K562 (cell line): Measurements from ENCODE around the gene NBEA. TPM values are rescaled to one million over a fixed set of nuclear protein-coding genes. Genes with fewer than 3 reads are reported as not detected.
A peak's percentile ranks its signal among the peaks of the same experiment; 100 is the strongest.

Source experiments
- ATAC-seq: fragments of 200-7000 bp; cut with Tn5 transposase; 3 replicates; pipeline ENCODE4 v1.9.1; 2020; ENCODE audit warnings: moderate library complexity
- BruUV-seq: library from RNA; stranded (reverse); fragments of 400-500 nt; replicated peaks from 2 replicates; lab custom pipeline; 2021; lab: Mats Ljungman, UMichigan
- CTCF ChIA-PET: fragments of 300-600 bp; formaldehyde crosslinking; extraction: SDS; loops from one replicate; lab custom pipeline; 2021; ENCODE audit warnings: low intra/inter-chr PET ratio; lab: Yijun Ruan, JAX
- POLR2A ChIA-PET: fragments of 300-600, 350-650 bp; sonication (Branson Sonifier 250); formaldehyde crosslinking; extraction: SDS; loops from one replicate; lab custom pipeline; 2021; ENCODE audit warnings: antibody characterized with exemption, inconsistent platforms; lab: Yijun Ruan, JAX
- DNase-seq, 4 experiments: peaks; one replicate each; pipeline versions ENCODE4 v3.0.0 to v3.0.0-alpha.2; 2011 to 2018; ENCODE audit warnings: low spot score in 3 of 4, mixed read lengths in 3 of 4; ENCODE audit errors: extremely low read depth in 1 of 4
- FAIRE-seq: peaks from 2 replicates; lab custom pipeline; 2011; peaks lifted over from hg19 to GRCh38; lab: Jason Lieb, UNC
- H2AFZ ChIP-seq: 2 replicates; pipeline ENCODE4 v1.6.0; 2011; ENCODE audit warnings: low read depth, low read length, control low read depth, inconsistent platforms
- H3K27ac ChIP-seq: fragments of 200-600 bp; 3 replicates; pipeline ENCODE4 v1.8.0; 2011; ENCODE audit warnings: low read depth, mild to moderate bottlenecking, control low read depth, inconsistent platforms, low read length, moderate library complexity, mixed read lengths; ENCODE audit errors: extremely low read depth
- H3K27me3 ChIP-seq, 2 experiments: fragments of 300-600 bp in 1 of 2; 2 replicates in 1 of 2; 3 replicates in 1 of 2; pipeline versions ENCODE4 v1.6.0 to v1.8.0; 2011; ENCODE audit warnings: inconsistent platforms in 2 of 2, low read length in 2 of 2, mild to moderate bottlenecking in 1 of 2, mixed read lengths in 1 of 2, moderate library complexity in 1 of 2; ENCODE audit not compliant: control insufficient read depth in 2 of 2, insufficient read depth in 2 of 2
- H3K36me3 ChIP-seq: fragments of 300-600 bp; 3 replicates; pipeline ENCODE4 v1.8.0; 2011; ENCODE audit warnings: mild to moderate bottlenecking, low read length, inconsistent platforms; ENCODE audit not compliant: control insufficient read depth, insufficient read depth
- H3K4me1 ChIP-seq, 2 experiments: fragments of 200-600 bp in 1 of 2; replicated peaks in 1 of 2; 2 replicates in 1 of 2; 3 replicates in 1 of 2; pipeline versions ENCODE4 v1.5.1 to v1.8.0; 2011; ENCODE audit warnings: inconsistent platforms in 2 of 2, low read length in 2 of 2, mild to moderate bottlenecking in 1 of 2, mixed read lengths in 1 of 2, moderate library complexity in 1 of 2; ENCODE audit not compliant: control insufficient read depth in 2 of 2, insufficient read depth in 2 of 2
- H3K4me2 ChIP-seq: 2 replicates; pipeline ENCODE4 v1.6.1; 2011; ENCODE audit warnings: low read length, control low read depth, inconsistent platforms, mixed read lengths; ENCODE audit not compliant: insufficient read depth
- H3K4me3 ChIP-seq: fragments of 200-600 bp; sonication (generic), shearing (Covaris generic); 2 replicates; pipeline ENCODE4 v1.5.1; 2016; ENCODE audit warnings: control low read depth, inconsistent platforms
- H3K79me2 ChIP-seq: fragments of 200-600 bp; 3 replicates; pipeline ENCODE4 v1.8.0; 2011; ENCODE audit warnings: low read length, inconsistent platforms; ENCODE audit not compliant: control insufficient read depth, insufficient read depth
- H3K9ac ChIP-seq, 2 experiments: 2 replicates each; pipeline versions ENCODE4 v1.6.0 to v1.6.1; 2011; ENCODE audit warnings: low read depth in 2 of 2, low read length in 2 of 2, control low read depth in 1 of 2, inconsistent platforms in 1 of 2, mild to moderate bottlenecking in 1 of 2, mixed read lengths in 1 of 2; ENCODE audit not compliant: insufficient read depth in 1 of 2
- H3K9me1 ChIP-seq: one replicate; pipeline ENCODE4 v1.6.0; 2011; ENCODE audit warnings: inconsistent platforms, mild to moderate bottlenecking, low read length, moderate library complexity; ENCODE audit not compliant: control insufficient read depth, insufficient read depth
- H3K9me3 ChIP-seq: replicated peaks from 2 replicates; pipeline ENCODE4 v1.5.1; 2011; ENCODE audit warnings: low read depth, low read length, inconsistent platforms; ENCODE audit not compliant: control insufficient read depth, insufficient read depth
- H4K20me1 ChIP-seq: replicated peaks from 2 replicates; pipeline ENCODE4 v1.6.1; 2011; ENCODE audit warnings: low read length, inconsistent platforms, mixed read lengths; ENCODE audit not compliant: control insufficient read depth, insufficient read depth
- BRD4 ChIP-seq: fragments of 200-600 bp; sonication (generic); IDR thresholded peaks from 2 replicates; pipeline ENCODE4 v1.6.1; 2017; ENCODE audit warnings: inconsistent platforms
- CEBPG ChIP-seq, 3 experiments: fragments of 200-800 bp in 1 of 3; sonication (Bioruptor generic) in 1 of 3; sonication (generic) in 1 of 3; formaldehyde crosslinking in 1 of 3; IDR thresholded peaks in 2 of 3; conservative IDR thresholded peaks in 1 of 3; 2 replicates each; pipeline versions ENCODE4 v1.6.1 to v1.8.0; 2016 to 2022; ENCODE audit warnings: missing compliant biosample characterization in 2 of 3, missing genetic modification characterization in 2 of 3, mild to moderate bottlenecking in 1 of 3, missing genetic modification reagents in 1 of 3
- CREB1 ChIP-seq, 2 experiments: sonication (generic) in 1 of 2; formaldehyde crosslinking in 1 of 2; IDR thresholded peaks; 2 replicates each; pipeline versions ENCODE4 v1.6.1 to v1.8.0; 2012 to 2022; ENCODE audit warnings: inconsistent platforms in 1 of 2, mild to moderate bottlenecking in 1 of 2, missing genetic modification reagents in 1 of 2, moderate library complexity in 1 of 2
- KLF16 ChIP-seq: IDR thresholded peaks from 2 replicates; pipeline ENCODE4 v1.6.1; 2016; ENCODE audit warnings: antibody characterized with exemption
- NCOA2 ChIP-seq, 2 experiments: fragments of 450-650 bp; IDR thresholded peaks; 2 replicates each; pipeline ENCODE4 v1.6.1; 2018; ENCODE audit warnings: mild to moderate bottlenecking in 2 of 2, moderate library complexity in 1 of 2; ENCODE audit not compliant: partially characterized antibody in 2 of 2
- POLR2H ChIP-seq: IDR thresholded peaks from 2 replicates; pipeline ENCODE4 v1.6.1; 2016; ENCODE audit warnings: missing genetic modification characterization, low read depth, mild to moderate bottlenecking, control low read depth, missing compliant biosample characterization, moderate library complexity
- ZFPM2 ChIP-seq: fragments of 250-450 bp; sonication (Bioruptor Pico); IDR thresholded peaks from 2 replicates; pipeline ENCODE4 v1.5.1; 2022; ENCODE audit warnings: mild to moderate bottlenecking
- ZNF41 ChIP-seq: fragments of 250-450 bp; sonication (Bioruptor Pico); conservative IDR thresholded peaks from 2 replicates; pipeline ENCODE4 v1.4.0; 2020; ENCODE audit warnings: mild to moderate bottlenecking
- WGBS: fragments of 100-300 bp; shearing (Covaris generic); methylation state at CpG from one replicate; pipeline ENCODE4 v1.1.6; 2016; ENCODE audit warnings: low coverage, mixed read lengths; ENCODE audit not compliant: insufficient coverage; ENCODE audit errors: missing lambda C conversion rate; 5-methylcytosine and 5-hydroxymethylcytosine counted together
- in situ Hi-C: fragments of 300-500 bp; cut with MboI; formaldehyde crosslinking; loops from 4 replicates; pipeline ENCODE4 v1.15.0; 2018; ENCODE audit warnings: inconsistent platforms, mixed read lengths
- intact Hi-C: fragments of 100-400 bp; cut with micrococcal nuclease; formaldehyde crosslinking; loops from 2 replicates; pipeline ENCODE4 v1.14.2; 2022
- polyA plus RNA-seq, 8 experiments: library from polyadenylated mRNA; depleted of rRNA in 4 of 8; stranded (reverse) in 5 of 8; unstranded in 3 of 8; fragments of >200 nt; fragmentation: Nextera tagmentation in 2 of 8; fragmentation: Illumina TruSeq in 1 of 8; extraction: Ambion mirVana in 2 of 8; extraction: Trizol in 1 of 8; gene quantifications; 2 replicates each; pipeline versions ENCODE4 v1.2.1 to v1.2.3, GENCODE V29; 2011 to 2014; ENCODE audit warnings: inconsistent platforms in 1 of 8, missing spikeins in 1 of 8
- total RNA-seq, 7 experiments: library from RNA; depleted of rRNA in 6 of 7; stranded (reverse); fragments of >200 nt in 6 of 7; fragmentation: Illumina TruSeq in 2 of 7; extraction: Trizol in 2 of 7; gene quantifications; 2 replicates each; pipeline versions ENCODE4 v1.2.1 to v1.2.3, GENCODE V29; 2011 to 2021; ENCODE audit warnings: low replicate concordance in 1 of 7
- TF ChIP-seq, protein P1 (sequence below): sonication (generic); formaldehyde crosslinking; IDR thresholded peaks from 2 replicates; pipeline ENCODE4 v1.8.1; 2023; ENCODE audit warnings: mild to moderate bottlenecking, missing genetic modification reagents
- TF ChIP-seq, protein P2 (sequence below): fragments of 450-650 bp; formaldehyde crosslinking; IDR thresholded peaks from 2 replicates; pipeline ENCODE4 v1.4.0; 2022; ENCODE audit warnings: mild to moderate bottlenecking, moderate library complexity

The NBEA gene
- total and polyA plus RNA-seq, 9 of the 15 experiments (the other 6 are each of a cell fraction or from before 2014, with no cell fraction given), result 0.03 to 0.94 (median 0.05) TPM; not detected in 2

DNA sequence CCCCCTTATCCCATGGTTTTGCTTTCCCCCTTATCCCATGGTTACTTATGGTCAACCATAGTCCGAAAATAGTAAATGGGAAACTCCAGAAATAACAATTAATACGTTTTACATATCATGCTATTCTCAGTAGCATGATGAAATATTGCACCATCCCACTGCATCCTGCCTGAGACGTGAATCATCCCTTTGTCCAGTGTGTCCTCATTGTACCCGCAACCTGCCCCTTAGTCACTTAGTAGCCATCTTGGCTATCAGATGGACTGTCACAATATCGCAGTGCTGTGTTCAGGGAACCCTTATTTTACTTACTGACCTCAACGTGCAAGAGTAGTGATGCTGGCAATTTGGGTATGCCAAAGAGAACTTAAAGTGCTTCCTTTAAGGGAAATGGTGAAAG lies 10.5 kb upstream of the NBEA start:
- FAIRE-seq (no peak), DNase-seq (no peak), ATAC-seq (no peak)
- no peak overlapping the region for H2AFZ ChIP-seq
- H3K4me2 ChIP-seq, result no peak overlapping the region
- H3K4me1 ChIP-seq, result no peaks in the 10 kb centered on the region
- CTCF ChIA-PET, result no interaction called here
- no peaks in the 10 kb centered on the region for H3K9me3 ChIP-seq
- no peaks in the 10 kb centered on the region for H3K36me3 ChIP-seq
- POLR2A ChIA-PET, result no interaction called here
- H3K9ac ChIP-seq, result no peak overlapping the region
- intact Hi-C loops (no loop called here), in situ Hi-C loops (no loop called here)
- no peak overlapping the region for H3K4me3 ChIP-seq
- H3K27ac ChIP-seq, result no peak overlapping the region
- BruUV-seq, result no TSS peak
- WGBS, result 0% methylated on average over 6 of the region's 6 CpGs
- H3K79me2 ChIP-seq, result no peaks in the 10 kb centered on the region
- no peaks in the 10 kb centered on the region for H3K9me1 ChIP-seq
- no peaks in the 10 kb centered on the region for H3K27me3 ChIP-seq
- TF ChIP-seq, protein P1, sequence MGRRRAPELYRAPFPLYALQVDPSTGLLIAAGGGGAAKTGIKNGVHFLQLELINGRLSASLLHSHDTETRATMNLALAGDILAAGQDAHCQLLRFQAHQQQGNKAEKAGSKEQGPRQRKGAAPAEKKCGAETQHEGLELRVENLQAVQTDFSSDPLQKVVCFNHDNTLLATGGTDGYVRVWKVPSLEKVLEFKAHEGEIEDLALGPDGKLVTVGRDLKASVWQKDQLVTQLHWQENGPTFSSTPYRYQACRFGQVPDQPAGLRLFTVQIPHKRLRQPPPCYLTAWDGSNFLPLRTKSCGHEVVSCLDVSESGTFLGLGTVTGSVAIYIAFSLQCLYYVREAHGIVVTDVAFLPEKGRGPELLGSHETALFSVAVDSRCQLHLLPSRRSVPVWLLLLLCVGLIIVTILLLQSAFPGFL (CRISPR knock-in tag), result no peak
- TF ChIP-seq CEBPG (CRISPR knock-in tag; IDR thresholded peaks at IDR 0.05), result no peak
- peak; percentile 64 to 78 for TF ChIP-seq CEBPG (tag; conservative IDR thresholded peaks at IDR 0.05 in 1 of 2, IDR thresholded peaks at IDR 0.05 in 1 of 2)
- TF ChIP-seq, protein P2, sequence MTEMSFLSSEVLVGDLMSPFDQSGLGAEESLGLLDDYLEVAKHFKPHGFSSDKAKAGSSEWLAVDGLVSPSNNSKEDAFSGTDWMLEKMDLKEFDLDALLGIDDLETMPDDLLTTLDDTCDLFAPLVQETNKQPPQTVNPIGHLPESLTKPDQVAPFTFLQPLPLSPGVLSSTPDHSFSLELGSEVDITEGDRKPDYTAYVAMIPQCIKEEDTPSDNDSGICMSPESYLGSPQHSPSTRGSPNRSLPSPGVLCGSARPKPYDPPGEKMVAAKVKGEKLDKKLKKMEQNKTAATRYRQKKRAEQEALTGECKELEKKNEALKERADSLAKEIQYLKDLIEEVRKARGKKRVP (CRISPR knock-in tag), result 0 out of 2 replicates have a peak, but pooled peaks have one; percentile 24
- TF ChIP-seq POLR2H (tag), result no peak
- no peak for TF ChIP-seq KLF16
- no peak for TF ChIP-seq ZNF41
- TF ChIP-seq ZFPM2 (CRISPR knock-in tag), result no peak
- no peak for TF ChIP-seq CREB1 (IDR thresholded peaks at IDR 0.05)
- no peak for TF ChIP-seq CREB1 (CRISPR knock-in tag; IDR thresholded peaks at IDR 0.05)
- TF ChIP-seq NCOA2 (IDR thresholded peaks at IDR 0.05; ENCODE audit: partially characterized antibody in 2 of 2), result no peak
- TF ChIP-seq BRD4, result no peak
- H4K20me1 ChIP-seq, result no peaks in the 10 kb centered on the region
